ENCODE data around the gene DGKQ. TPM values are rescaled to one million over a fixed set of nuclear protein-coding genes. Genes with fewer than 3 reads are reported as not detected.
"Not testable (repeated sequence)": the region's sequence is repeated elsewhere in the genome, so short reads cannot be mapped to it uniquely, and the experiment has no call there.

Gene DGKQ
- total RNA-seq, 4 donors from 2014 or later: 51.8 to 147 (median 86.0) TPM

DNA sequence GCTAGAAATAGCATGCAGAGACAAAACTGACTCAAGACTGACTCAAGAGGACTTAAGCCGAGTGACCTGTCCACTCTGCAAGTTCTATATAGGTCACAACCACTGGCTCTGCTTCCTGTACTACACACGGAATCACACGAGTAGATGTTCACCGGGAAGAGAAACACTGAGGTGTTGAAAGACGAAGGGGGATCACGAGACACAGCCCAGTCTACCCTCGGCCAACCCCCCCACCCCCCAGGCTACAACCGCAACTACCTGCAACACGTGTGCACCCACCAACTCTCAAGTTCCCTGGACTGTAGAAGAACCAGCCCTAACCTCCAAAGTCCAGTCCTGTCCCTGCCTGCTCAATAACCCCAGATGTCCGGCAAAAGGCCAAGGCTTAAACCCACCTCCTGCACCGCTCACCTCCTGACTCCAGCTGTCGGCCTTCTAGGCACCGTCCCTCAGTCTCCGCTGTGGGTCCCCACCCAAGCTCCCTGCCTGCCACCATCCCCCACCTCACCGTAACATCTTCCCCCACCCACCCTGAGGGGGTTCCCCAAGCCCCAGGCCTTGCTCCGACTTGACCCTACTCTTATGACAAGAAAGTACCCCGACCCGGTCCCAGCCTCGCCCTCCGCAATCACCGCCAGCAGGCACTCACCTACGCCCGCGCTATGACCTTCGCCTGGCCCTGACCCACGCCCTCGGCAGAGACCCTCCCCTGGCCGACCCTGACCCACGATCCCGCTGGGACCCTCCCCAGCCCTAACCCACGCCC is 42.0 kb downstream of the DGKQ start:
- Histone ChIP-seq H3K4me1 (peaks cover 17 to 49% (median 32%) of the 10 kb centered on the region in 4 donors), H3K9me3 (no peaks in the 10 kb centered on the region), H3K27me3 (no peaks in the 10 kb centered on the region), H3K4me3 (peak overlapping the region; percentile 56 to 99 (median 77)), H3K36me3 (no peaks in the 10 kb centered on the region), H3K27ac (peak overlapping the region; percentile 91 to 95 (median 92))
- 3% methylated on average over 22 of the region's 31 CpGs; no CpG with 5 or more reads in 1 of the 2 donors for WGBS, 2 donors (ENCODE audit: low coverage in 1 of 2)
- in situ Hi-C loops (cut with MboI; ENCODE audit: low pct_ligation_motif_present in 1 of 4, low pct_unique_long_range_greater_than_20kb in 1 of 4, low sequenced_read_pairs in 3 of 4): no loop called here
- TF ChIP-seq CTCF (IDR thresholded peaks at IDR 0.05): no peak
- TF ChIP-seq EP300 (IDR thresholded peaks at IDR 0.05; ENCODE audit: low read depth): no peak
- TF ChIP-seq POLR2AphosphoS5 (IDR thresholded peaks at IDR 0.05): peak in 2 of 3 donors; percentile 43 to 65
- TF ChIP-seq POLR2A (IDR thresholded peaks at IDR 0.05): peak; percentile 38
- intact Hi-C loops (cut with DNase I; ENCODE audit: low total_unique reads): no loop called here
- DNase-seq: peak; percentile 36

DNA sequence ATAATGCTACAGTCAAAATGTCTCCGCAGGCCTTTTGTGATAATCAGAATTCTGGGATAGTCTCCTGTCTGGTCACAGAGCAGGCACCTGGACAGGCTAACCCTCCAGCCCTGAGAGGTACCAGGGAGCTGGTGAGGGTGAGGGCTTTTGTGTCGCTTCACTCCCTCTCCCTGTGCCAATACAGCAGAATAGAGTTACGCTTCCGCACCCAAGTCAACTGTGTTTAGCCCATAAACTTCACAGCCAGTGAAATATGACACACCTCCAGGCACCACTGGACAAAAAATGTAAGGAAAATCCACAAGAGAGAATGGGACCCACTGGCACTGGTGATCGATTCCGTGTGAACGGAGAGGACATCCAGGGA is 42.6 kb downstream of the DGKQ start:
- Histone ChIP-seq H3K27me3 (no peaks in the 10 kb centered on the region), H3K4me1 (peaks cover 17 to 51% (median 34%) of the 10 kb centered on the region in 4 donors), H3K36me3 (no peaks in the 10 kb centered on the region), H3K9me3 (no peaks in the 10 kb centered on the region), H3K27ac (peak overlapping the region; percentile 91 to 95 (median 92)), H3K4me3 (peak overlapping the region; percentile 56 to 99 (median 77))
- intact Hi-C loops (cut with DNase I; ENCODE audit: low total_unique reads) (no loop called here), in situ Hi-C loops (cut with MboI; ENCODE audit: low pct_ligation_motif_present in 1 of 4, low pct_unique_long_range_greater_than_20kb in 1 of 4, low sequenced_read_pairs in 3 of 4) (no loop called here)
- 20 to 40% methylated on average over 1 to 7 of the region's 7 CpGs for WGBS, 2 donors (ENCODE audit: low coverage in 1 of 2)
- TF ChIP-seq EP300 (IDR thresholded peaks at IDR 0.05; ENCODE audit: low read depth) (no peak), POLR2AphosphoS5 (IDR thresholded peaks at IDR 0.05) (no peak), CTCF (IDR thresholded peaks at IDR 0.05) (no peak), POLR2A (IDR thresholded peaks at IDR 0.05) (no peak)
- peak; percentile 26 for DNase-seq

DNA sequence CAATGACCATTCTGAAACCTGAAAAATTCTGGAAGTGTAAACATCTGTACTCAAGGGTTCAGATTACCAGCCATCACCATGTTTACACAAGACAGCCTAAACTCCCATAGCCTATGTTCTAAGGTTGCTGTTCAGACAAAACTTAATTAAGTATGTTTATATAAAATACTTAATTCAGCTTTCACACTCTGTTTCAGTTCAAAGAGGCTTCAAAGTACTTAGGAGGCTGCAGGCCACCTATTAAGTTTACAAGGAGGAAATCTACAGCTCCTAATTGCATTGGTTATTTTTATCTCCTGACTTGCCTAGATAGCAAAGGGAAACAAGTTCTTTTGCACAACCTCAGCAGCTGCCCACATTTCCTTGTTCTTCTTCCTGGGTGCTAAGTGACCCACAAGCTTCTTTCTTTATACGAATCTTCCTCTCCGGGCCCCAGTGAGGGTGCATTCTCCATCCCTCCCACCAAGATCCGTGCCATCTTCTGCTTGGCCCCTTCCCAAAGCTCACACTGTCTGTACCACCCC is 43.3 kb downstream of the DGKQ start:
- DNase-seq: no peak
- TF ChIP-seq CTCF (IDR thresholded peaks at IDR 0.05) (no peak), POLR2AphosphoS5 (IDR thresholded peaks at IDR 0.05) (peak in 1 of 3 donors; percentile 40)
- Histone ChIP-seq H3K27me3 (no peaks in the 10 kb centered on the region), H3K9me3 (no peaks in the 10 kb centered on the region), H3K4me3 (peak overlapping the region in 1 of 4 donors; percentile 72), H3K27ac (peak overlapping the region; percentile 91 to 95 (median 92)), H3K4me1 (peaks cover 17 to 59% (median 36%) of the 10 kb centered on the region in 4 donors), H3K36me3 (no peaks in the 10 kb centered on the region)
- in situ Hi-C loops (cut with MboI; ENCODE audit: low pct_ligation_motif_present in 1 of 4, low pct_unique_long_range_greater_than_20kb in 1 of 4, low sequenced_read_pairs in 3 of 4) (no loop called here), intact Hi-C loops (cut with DNase I; ENCODE audit: low total_unique reads) (no loop called here)
- WGBS, 2 donors (ENCODE audit: low coverage in 1 of 2): 12 to 26% methylated on average over 3 of the region's 3 CpGs

DNA sequence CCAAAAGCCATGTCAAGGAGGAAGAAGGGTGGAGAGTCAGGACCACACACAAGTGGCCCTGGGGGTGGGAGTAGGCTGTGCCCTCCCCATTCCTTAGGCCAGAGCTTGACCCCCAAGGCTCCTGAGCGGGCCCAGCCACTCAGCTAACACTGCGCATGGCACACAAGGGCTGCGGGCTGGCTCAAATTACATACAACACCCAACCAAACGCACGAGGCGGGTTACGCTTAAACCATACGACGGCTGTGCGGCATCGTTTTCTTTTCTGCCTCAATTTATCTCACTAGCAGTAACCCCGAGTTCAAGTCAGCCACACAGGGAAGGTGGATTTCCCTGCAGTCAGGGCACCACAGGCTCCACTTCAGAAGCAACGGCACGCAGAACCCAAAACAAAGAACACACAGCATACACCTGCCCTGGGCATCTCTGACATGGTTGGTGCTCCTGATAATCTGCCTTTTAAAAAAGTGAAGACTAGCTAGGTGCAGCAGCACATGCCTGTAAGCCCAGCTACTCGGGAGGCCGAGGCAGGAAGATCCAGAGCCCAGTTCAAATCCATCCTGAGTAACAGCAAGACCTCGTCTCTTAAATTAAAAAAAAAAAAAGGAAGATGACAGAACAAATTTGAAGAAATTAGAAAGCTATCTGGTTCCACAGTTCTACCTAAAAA is 44.1 kb downstream of the DGKQ start:
- WGBS, 2 donors (ENCODE audit: low coverage in 1 of 2): 57 to 87% methylated on average over 1 to 17 of the region's 17 CpGs
- Histone ChIP-seq H3K4me3 (no peak overlapping the region), H3K27me3 (no peaks in the 10 kb centered on the region), H3K27ac (peak overlapping the region in 3 of 4 donors; percentile 92 to 95 (median 93)), H3K4me1 (peaks cover 17 to 63% (median 36%) of the 10 kb centered on the region in 4 donors), H3K9me3 (no peaks in the 10 kb centered on the region), H3K36me3 (no peaks in the 10 kb centered on the region)
- in situ Hi-C loops (cut with MboI; ENCODE audit: low pct_ligation_motif_present in 1 of 4, low pct_unique_long_range_greater_than_20kb in 1 of 4, low sequenced_read_pairs in 3 of 4): no loop called here
- TF ChIP-seq EP300 (IDR thresholded peaks at IDR 0.05; ENCODE audit: low read depth) (no peak), POLR2AphosphoS5 (IDR thresholded peaks at IDR 0.05) (no peak), POLR2A (IDR thresholded peaks at IDR 0.05) (no peak), CTCF (IDR thresholded peaks at IDR 0.05) (no peak)
- intact Hi-C loops (cut with DNase I; ENCODE audit: low total_unique reads): no loop called here
- DNase-seq: no peak

DNA sequence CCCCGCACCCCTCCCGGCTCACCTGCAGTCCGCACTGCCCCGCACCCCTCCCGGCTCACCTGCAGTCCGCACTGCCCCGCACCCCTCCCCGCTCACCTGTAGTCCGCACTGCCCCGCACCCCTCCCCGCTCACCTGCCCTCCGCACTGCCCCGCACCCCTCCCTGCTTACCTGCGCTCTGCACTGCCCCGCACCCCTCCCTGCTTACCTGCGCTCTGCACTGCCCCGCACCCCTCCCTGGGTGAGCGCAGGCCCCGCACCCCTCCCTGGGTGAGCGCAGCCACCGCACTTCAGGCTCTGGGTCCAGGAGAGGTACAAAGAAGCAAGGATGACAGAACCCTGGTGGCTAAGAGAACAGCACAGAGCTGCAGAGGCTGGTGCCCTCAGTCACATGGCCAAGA is 45.8 kb downstream of the DGKQ start:
- WGBS, 2 donors (ENCODE audit: low coverage in 1 of 2): 72% methylated on average over 7 of the region's 21 CpGs; no CpG with 5 or more reads in 1 of the 2 donors
- in situ Hi-C loops (cut with MboI; ENCODE audit: low pct_ligation_motif_present in 1 of 4, low pct_unique_long_range_greater_than_20kb in 1 of 4, low sequenced_read_pairs in 3 of 4): not testable (repeated sequence)

More for the DNA sequence above, 45.8 kb downstream of the DGKQ start:
- H3K36me3 ChIP-seq; H3K4me3 ChIP-seq; H3K9me3 ChIP-seq; H3K27me3 ChIP-seq; intact Hi-C loops (cut with DNase I; ENCODE audit: low total_unique reads); DNase-seq; H3K27ac ChIP-seq: not testable (repeated sequence)
- H3K4me1 ChIP-seq: peaks cover 17 to 55% (median 27%) of the 10 kb centered on the region in 4 donors

Data from transverse colon (tissue), 4 donors.